B cell (primary cell): ENCODE results near the gene AGAP1.

Experiments used
- EZH2 ChIP-seq: IDR thresholded peaks from 2 replicates; pipeline ENCODE4 v1.6.1; 2012; ENCODE audit warnings: borderline replicate concordance, low read depth, mild to moderate bottlenecking, moderate library complexity, low read length; ENCODE audit not compliant: insufficient read depth, poor library complexity, severe bottlenecking
- TF ChIP-seq, protein P1 (sequence below): fragments of 200-600 bp; IDR thresholded peaks from one replicate; pipeline ENCODE4 v1.8.0; 2022; ENCODE audit warnings: antibody characterized with exemption, mild to moderate bottlenecking

DNA sequence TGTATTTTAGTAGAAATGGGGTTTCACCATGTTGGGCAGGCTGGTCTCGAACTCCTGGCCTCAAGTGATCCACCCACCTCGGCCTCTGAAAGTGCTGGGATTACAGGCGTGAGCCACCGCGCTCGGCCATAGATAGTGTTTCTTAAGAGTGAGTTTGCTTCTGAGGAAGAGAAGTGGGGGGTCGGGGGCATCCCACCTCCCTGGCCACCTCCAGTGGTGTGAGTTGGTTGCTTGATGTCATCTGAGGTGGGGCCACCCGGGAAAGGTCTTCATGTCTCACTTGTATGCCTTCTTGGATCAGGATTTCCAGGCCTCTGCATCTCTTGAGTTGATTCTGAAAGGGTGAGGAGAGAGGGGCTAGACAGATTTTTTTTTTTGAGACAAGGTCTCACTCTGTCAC, 57.1 kb downstream of the AGAP1 start:
- TF ChIP-seq, protein P1, sequence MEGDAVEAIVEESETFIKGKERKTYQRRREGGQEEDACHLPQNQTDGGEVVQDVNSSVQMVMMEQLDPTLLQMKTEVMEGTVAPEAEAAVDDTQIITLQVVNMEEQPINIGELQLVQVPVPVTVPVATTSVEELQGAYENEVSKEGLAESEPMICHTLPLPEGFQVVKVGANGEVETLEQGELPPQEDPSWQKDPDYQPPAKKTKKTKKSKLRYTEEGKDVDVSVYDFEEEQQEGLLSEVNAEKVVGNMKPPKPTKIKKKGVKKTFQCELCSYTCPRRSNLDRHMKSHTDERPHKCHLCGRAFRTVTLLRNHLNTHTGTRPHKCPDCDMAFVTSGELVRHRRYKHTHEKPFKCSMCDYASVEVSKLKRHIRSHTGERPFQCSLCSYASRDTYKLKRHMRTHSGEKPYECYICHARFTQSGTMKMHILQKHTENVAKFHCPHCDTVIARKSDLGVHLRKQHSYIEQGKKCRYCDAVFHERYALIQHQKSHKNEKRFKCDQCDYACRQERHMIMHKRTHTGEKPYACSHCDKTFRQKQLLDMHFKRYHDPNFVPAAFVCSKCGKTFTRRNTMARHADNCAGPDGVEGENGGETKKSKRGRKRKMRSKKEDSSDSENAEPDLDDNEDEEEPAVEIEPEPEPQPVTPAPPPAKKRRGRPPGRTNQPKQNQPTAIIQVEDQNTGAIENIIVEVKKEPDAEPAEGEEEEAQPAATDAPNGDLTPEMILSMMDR, result no peak
- no peak for TF ChIP-seq EZH2
